ENCODE measurements around the gene GLIS2. TPM values are rescaled to one million over a fixed set of nuclear protein-coding genes. Genes with fewer than 3 reads are reported as not detected.

GLIS2 gene
- total RNA-seq: 1 to 10 TPM; 1.8 to 8.4 (median 4.8) TPM
- 1 to 10 TPM in 2 of 3 donors, under 1 TPM in 1; 0.89 to 2.5 (median 2.0) TPM for polyA plus RNA-seq
- long read RNA-seq, donor 1: 0 reads
- long read RNA-seq, donor 2, partial matches to known transcripts: 16 of 17 reads
- long read RNA-seq, donor 2, other reads (novel, unspliced or antisense): 0 of 17 reads

- DNase-seq: peak; percentile 85
- Histone ChIP-seq H3K36me3 (no peaks in the 10 kb centered on the region), H3K9me3 (no peaks in the 10 kb centered on the region), H3K27ac (peak within 1 kb of the TSS; percentile 48 to 86 (median 81)), H3K4me3 (peak within 1 kb of the TSS; percentile 43 to 84 (median 60)), H3K27me3 (replicated peaks in 1 of 7) (peaks cover 0 to 76% (median 37%) of the 10 kb centered on the region in 7 donors), H3K4me1 (peaks cover 17 to 71% (median 59%) of the 10 kb centered on the region in 6 donors)
- TF ChIP-seq POLR2A (IDR thresholded peaks at IDR 0.05): no peak
- peak in 2 of 3 donors; percentile 26 to 38 for TF ChIP-seq POLR2AphosphoS5 (IDR thresholded peaks at IDR 0.05)
- TF ChIP-seq CTCF (IDR thresholded peaks at IDR 0.05 in 8 of 11, conservative IDR thresholded peaks at IDR 0.05 in 3 of 11): no peak
- intact Hi-C loops (cut with DNase I; ENCODE audit: low total_unique reads): no loop called here
- 0 to 2% (median 1%) methylated on average over 24 to 99 of the region's 115 CpGs for WGBS, 5 donors
Measured at GRCh38 chr16:4315186-4316107, at the start of gene GLIS2. TSS of gene GLIS2 (plus strand) at chr16:4316067. CDS start at chr16:4332281, 16,214 bp downstream.

GRCh38 chr16:4266372-4266771, 49.5 kb upstream of the GLIS2 start:
- intact Hi-C loops (cut with DNase I; ENCODE audit: low total_unique reads): no loop called here
- peaks cover 0 to 24% (median 11%) of the 10 kb centered on the region in 6 donors for H3K36me3 ChIP-seq
- H3K27me3 ChIP-seq (replicated peaks in 1 of 7): no peaks in the 10 kb centered on the region
- TF ChIP-seq POLR2A (IDR thresholded peaks at IDR 0.05): no peak
- no peak for TF ChIP-seq CTCF (IDR thresholded peaks at IDR 0.05 in 8 of 11, conservative IDR thresholded peaks at IDR 0.05 in 3 of 11)
- no peak for TF ChIP-seq POLR2AphosphoS5 (IDR thresholded peaks at IDR 0.05)
- no peak overlapping the region for H3K4me3 ChIP-seq
- H3K27ac ChIP-seq: no peak overlapping the region
- H3K9me3 ChIP-seq: no peaks in the 10 kb centered on the region
- DNase-seq: no peak
- H3K4me1 ChIP-seq: peaks cover 10 to 50% (median 22%) of the 10 kb centered on the region in 6 donors
- 88 to 95% (median 91%) methylated on average over 6 of the region's 6 CpGs for whole genome bisulfite sequencing, 5 donors

- H3K4me1 ChIP-seq: peaks cover 10 to 52% (median 20%) of the 10 kb centered on the region in 6 donors
- WGBS, 5 donors: 86 to 96% (median 92%) methylated on average over 5 of the region's 5 CpGs
- H3K36me3 ChIP-seq: peaks cover 0 to 7% (median 0%) of the 10 kb centered on the region in 6 donors
- no peak overlapping the region for H3K4me3 ChIP-seq
- intact Hi-C loops (cut with DNase I; ENCODE audit: low total_unique reads): no loop called here
- H3K27ac ChIP-seq: no peak overlapping the region
- no peaks in the 10 kb centered on the region for H3K9me3 ChIP-seq
- no peak for TF ChIP-seq CTCF (IDR thresholded peaks at IDR 0.05 in 8 of 11, conservative IDR thresholded peaks at IDR 0.05 in 3 of 11)
- no peak for TF ChIP-seq POLR2AphosphoS5 (IDR thresholded peaks at IDR 0.05)
- no peak for TF ChIP-seq POLR2A (IDR thresholded peaks at IDR 0.05)
- no peaks in the 10 kb centered on the region for H3K27me3 ChIP-seq (replicated peaks in 1 of 7)
- DNase-seq: no peak
Measured at GRCh38 chr16:4270091-4270490, 45.8 kb upstream of the GLIS2 start.

- Histone ChIP-seq H3K4me3 (peak overlapping the region in 7 of 8 donors; percentile 96 to 100 (median 99)), H3K27ac (peak overlapping the region in 3 of 8 donors; percentile 90 to 95 (median 93)), H3K9me3 (no peaks in the 10 kb centered on the region), H3K36me3 (peaks cover 0 to 7% (median 0%) of the 10 kb centered on the region in 6 donors), H3K27me3 (replicated peaks in 1 of 7) (no peaks in the 10 kb centered on the region), H3K4me1 (peaks cover 10 to 51% (median 20%) of the 10 kb centered on the region in 6 donors)
- TF ChIP-seq POLR2AphosphoS5 (IDR thresholded peaks at IDR 0.05): no peak
- TF ChIP-seq POLR2A (IDR thresholded peaks at IDR 0.05): no peak
- TF ChIP-seq CTCF (IDR thresholded peaks at IDR 0.05 in 8 of 11, conservative IDR thresholded peaks at IDR 0.05 in 3 of 11): no peak
- DNase-seq: no peak
- 79 to 94% (median 89%) methylated on average over 4 to 7 of the region's 7 CpGs for WGBS, 5 donors
- intact Hi-C loops (cut with DNase I; ENCODE audit: low total_unique reads): no loop called here
Measured at GRCh38 chr16:4270595-4270994, 45.3 kb upstream of the GLIS2 start.
